Measurements from ENCODE around the gene ZRANB1.
A peak's percentile ranks its signal among the peaks of the same experiment; 100 is the strongest.

DNA sequence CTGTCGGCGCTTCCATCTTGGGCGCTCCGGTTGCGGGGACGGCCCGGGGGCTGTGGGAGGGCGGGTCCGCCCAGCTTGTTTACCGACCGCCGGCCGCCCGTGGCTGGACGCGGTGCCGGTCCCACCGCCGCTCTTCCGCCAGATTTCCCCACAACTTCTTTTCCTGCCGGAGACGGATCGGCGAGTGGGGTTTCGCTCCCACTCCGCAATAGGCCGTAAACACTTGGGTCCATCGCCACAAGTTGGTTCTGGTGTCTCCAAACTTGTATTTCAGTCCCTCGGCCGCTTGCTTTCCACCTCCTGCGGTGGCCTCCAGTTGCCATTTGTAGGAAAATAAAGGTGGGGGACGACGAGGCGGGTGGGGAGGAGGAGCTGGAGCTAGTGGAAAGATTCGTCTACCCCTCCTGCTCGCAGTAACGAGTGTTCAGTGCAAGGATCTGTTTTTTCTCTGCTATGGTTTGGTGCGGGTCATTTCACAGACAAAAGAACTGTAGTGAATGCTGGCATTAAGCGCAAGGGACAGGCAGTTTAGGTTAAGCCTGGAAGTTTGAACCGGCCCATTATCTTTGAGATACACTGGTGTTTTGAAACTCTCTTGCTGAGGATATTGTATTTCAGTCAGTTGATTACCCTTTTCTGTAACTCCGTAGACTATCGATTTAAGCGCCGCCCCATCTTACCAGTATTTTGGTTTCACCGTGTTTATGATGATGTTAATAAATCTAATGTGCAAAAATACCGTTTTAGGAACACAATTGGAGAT, 24.3 kb upstream of the ZRANB1 start:
- peak; percentile 20 to 57; a peak in 1 of 4 replicates for TF ChIP-seq POLR2A (IDR thresholded peaks at IDR 0.05; ENCODE audit: insufficient read depth in 1 of 2, low read depth in 2 of 2, low read length in 2 of 2)
- no peak for TF ChIP-seq CTCF (CRISPR knock-in tag; IDR thresholded peaks at IDR 0.05)
- TF ChIP-seq ZNF232 (CRISPR knock-in tag; IDR thresholded peaks at IDR 0.05; ENCODE audit: borderline replicate concordance): no peak
- TF ChIP-seq RNF2 (conservative IDR thresholded peaks at IDR 0.05; ENCODE audit: low read depth): no peak
- TF ChIP-seq GLI4 (CRISPR knock-in tag; IDR thresholded peaks at IDR 0.05; ENCODE audit: borderline replicate concordance): no peak
- no peak for TF ChIP-seq CBX5 (CRISPR knock-in tag; IDR thresholded peaks at IDR 0.05; ENCODE audit: borderline replicate concordance)
- TF ChIP-seq PCBP1 (IDR thresholded peaks at IDR 0.05; ENCODE audit: borderline replicate concordance, low read depth, low read length): no peak
- TF ChIP-seq, protein P1, sequence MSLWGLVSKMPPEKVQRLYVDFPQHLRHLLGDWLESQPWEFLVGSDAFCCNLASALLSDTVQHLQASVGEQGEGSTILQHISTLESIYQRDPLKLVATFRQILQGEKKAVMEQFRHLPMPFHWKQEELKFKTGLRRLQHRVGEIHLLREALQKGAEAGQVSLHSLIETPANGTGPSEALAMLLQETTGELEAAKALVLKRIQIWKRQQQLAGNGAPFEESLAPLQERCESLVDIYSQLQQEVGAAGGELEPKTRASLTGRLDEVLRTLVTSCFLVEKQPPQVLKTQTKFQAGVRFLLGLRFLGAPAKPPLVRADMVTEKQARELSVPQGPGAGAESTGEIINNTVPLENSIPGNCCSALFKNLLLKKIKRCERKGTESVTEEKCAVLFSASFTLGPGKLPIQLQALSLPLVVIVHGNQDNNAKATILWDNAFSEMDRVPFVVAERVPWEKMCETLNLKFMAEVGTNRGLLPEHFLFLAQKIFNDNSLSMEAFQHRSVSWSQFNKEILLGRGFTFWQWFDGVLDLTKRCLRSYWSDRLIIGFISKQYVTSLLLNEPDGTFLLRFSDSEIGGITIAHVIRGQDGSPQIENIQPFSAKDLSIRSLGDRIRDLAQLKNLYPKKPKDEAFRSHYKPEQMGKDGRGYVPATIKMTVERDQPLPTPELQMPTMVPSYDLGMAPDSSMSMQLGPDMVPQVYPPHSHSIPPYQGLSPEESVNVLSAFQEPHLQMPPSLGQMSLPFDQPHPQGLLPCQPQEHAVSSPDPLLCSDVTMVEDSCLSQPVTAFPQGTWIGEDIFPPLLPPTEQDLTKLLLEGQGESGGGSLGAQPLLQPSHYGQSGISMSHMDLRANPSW (CRISPR knock-in tag; IDR thresholded peaks at IDR 0.05; ENCODE audit: borderline replicate concordance): no peak
- TF ChIP-seq ARNTL (CRISPR knock-in tag; IDR thresholded peaks at IDR 0.05): no peak
- TF ChIP-seq ZNF317 (CRISPR knock-in tag; IDR thresholded peaks at IDR 0.05): no peak
- TF ChIP-seq FOXJ3 (CRISPR knock-in tag; IDR thresholded peaks at IDR 0.05; ENCODE audit: borderline replicate concordance): no peak
- no peak for TF ChIP-seq TIGD3 (CRISPR knock-in tag; IDR thresholded peaks at IDR 0.05; ENCODE audit: borderline replicate concordance)
- 0 out of 2 replicates have a peak, but pooled peaks have one; percentile 16 for TF ChIP-seq CBFB (CRISPR knock-in tag; IDR thresholded peaks at IDR 0.05)

Data from HepG2 (cell line).